Measurements from ENCODE around the gene MIAT.
"Not testable (repeated sequence)": the region's sequence is repeated elsewhere in the genome, so short reads cannot be mapped to it uniquely, and the experiment has no call there.

Gene MIAT

DNA sequence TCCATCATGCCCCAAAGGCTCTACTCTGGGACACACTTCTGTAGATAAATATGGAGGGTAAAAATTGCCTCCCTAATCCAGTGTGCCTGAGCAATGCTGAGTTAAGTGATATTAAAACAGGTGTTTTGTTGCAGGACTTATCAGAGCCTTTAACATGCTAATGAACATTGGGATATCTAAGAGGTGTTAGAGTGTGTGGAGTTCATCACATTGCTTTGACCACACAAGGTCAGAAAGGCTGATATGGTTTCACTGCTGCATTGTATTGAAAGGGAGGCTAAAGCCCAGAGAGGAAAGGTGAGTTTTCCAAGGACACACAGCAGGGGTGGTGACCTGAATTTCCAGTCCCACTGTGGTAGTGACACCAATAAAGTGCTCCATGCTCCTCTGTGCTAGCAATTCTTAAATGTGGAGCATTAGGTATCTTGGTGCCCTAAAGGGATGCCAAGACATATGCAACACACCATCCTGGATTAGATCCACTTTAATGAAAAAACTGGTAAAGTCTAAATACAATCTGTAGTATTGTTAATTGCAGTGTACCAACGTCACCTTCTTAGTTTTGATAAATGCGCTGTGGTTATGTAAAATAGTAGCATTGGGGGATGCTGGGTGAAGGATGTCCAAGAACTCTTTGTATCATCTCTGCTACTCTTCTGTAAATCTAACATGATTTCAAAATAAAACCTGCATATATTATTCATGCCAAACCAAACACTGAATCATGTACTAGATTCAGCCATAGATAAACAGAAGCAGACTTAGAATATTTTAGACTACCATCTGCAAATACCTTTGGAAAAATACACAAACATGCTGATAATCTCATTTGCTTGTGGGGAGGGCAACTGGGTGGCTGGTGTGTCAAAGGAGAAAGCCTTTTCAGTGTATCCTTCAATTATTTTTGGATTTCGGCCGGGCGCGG, 45.8 kb downstream of the MIAT start:
- TF ChIP-seq, protein P1, sequence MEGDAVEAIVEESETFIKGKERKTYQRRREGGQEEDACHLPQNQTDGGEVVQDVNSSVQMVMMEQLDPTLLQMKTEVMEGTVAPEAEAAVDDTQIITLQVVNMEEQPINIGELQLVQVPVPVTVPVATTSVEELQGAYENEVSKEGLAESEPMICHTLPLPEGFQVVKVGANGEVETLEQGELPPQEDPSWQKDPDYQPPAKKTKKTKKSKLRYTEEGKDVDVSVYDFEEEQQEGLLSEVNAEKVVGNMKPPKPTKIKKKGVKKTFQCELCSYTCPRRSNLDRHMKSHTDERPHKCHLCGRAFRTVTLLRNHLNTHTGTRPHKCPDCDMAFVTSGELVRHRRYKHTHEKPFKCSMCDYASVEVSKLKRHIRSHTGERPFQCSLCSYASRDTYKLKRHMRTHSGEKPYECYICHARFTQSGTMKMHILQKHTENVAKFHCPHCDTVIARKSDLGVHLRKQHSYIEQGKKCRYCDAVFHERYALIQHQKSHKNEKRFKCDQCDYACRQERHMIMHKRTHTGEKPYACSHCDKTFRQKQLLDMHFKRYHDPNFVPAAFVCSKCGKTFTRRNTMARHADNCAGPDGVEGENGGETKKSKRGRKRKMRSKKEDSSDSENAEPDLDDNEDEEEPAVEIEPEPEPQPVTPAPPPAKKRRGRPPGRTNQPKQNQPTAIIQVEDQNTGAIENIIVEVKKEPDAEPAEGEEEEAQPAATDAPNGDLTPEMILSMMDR (IDR thresholded peaks at IDR 0.05; ENCODE audit: low read depth, low read length): no peak
- peak in 1 of 2 donors; percentile 63 for DNase-seq (ENCODE audit: low read depth in 2 of 2)
- H3K4me3 ChIP-seq (replicated peaks in 1 of 2; ENCODE audit: low read depth in 2 of 2, low read length in 2 of 2): no peak overlapping the region

DNA sequence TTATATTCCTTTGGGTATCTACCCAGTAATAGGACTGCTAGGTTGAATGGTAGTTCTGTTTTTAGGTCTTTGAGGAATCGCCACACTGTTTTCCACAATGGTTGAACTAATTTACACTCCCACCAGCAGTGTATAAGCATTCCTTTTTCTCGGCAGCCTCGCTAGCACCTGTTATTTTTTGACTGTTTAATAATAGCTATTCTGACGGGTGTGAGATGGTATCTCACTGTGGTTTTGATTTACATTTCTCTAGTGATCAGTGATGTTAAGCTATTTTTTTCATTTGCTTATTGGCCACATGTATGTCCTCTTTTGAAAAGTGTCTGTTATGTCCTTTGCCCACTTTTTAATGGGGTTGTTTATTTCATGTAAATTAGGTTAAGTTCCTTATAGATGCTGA, 48.0 kb downstream of the MIAT start:
- DNase-seq (ENCODE audit: low read depth in 2 of 2); H3K4me3 ChIP-seq (replicated peaks in 1 of 2; ENCODE audit: low read depth in 2 of 2, low read length in 2 of 2): not testable (repeated sequence)

DNA sequence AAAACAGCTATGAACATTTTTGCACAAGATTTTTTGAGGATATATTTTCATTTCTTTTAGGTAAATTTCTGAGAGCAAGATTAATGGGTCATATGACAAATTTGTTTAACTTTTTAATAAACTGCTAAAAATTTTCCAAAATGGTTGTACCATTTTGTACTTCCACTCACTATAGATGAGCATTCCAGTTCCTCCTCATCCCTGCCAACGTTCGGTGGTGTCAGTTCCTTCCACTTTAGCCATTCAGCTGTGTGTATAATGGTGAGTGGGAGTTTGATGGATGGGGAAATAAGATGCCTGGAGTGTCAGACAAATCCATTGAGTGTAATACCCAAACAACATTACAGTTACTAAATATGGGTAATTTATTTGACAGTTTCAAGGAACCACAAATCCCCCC, 49.7 kb downstream of the MIAT start:
- DNase-seq (ENCODE audit: low read depth in 2 of 2): no peak
- no peak overlapping the region for H3K4me3 ChIP-seq (replicated peaks in 1 of 2; ENCODE audit: low read depth in 2 of 2, low read length in 2 of 2)
- TF ChIP-seq, protein P1 (IDR thresholded peaks at IDR 0.05; ENCODE audit: low read depth, low read length): no peak

DNA sequence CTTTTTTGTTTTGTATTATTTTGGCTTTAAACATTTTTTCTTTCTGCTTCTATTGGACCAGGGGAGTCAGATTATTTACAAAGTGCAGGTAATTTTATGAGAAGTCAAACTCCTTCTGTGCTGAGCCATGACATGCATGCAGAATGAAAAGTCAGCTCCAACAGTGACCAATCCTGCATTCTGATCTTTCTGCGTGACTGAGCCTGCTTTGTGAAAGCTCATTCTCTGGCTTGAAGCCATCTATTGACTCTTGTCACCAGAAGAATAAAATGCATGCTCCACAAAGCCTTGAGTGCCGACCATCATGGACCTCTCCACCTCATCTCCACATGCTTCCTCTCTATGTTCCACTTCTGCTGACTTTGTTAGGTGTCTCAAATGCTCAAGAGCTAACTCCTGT, 50.2 kb downstream of the MIAT start:
- DNase-seq (ENCODE audit: low read depth in 2 of 2): no peak
- no peak overlapping the region for H3K4me3 ChIP-seq (replicated peaks in 1 of 2; ENCODE audit: low read depth in 2 of 2, low read length in 2 of 2)
- TF ChIP-seq, protein P1 (IDR thresholded peaks at IDR 0.05; ENCODE audit: low read depth, low read length): no peak

DNA sequence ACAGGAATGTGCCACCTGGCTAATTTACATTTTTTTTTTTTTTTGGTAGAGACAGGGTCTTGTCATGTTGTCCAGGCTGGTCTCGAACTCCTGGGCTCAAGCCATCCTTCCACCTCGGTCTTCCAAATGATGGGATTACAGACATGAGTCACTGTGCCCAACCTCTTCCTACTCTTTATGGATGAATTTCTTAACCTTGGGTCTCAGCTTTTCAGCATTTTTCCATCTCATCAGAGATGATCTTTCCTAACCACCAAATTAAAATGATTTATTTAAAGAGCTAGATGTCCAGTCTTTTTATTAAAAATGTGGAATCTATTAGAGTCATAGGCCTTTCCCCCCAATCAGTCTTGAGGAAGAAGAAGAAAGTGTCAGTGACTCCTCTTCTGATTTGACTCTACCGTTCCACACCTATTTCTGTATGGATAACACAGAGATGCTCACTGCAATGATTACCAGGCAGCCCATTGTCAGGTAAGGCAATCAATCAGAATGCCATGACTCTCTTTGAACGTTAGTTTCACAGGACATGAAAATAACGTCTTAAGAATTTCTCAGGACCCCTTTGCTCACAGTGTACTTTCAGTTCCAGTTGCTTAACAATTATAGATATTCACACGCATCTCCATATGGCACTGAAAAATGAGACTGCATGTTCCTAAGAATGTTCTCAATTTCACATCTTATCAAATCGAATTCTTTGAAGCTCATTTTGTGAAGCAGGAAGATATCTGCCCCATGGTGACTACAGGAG, 51.0 kb downstream of the MIAT start:
- DNase-seq (ENCODE audit: low read depth in 2 of 2): no peak
- no peak overlapping the region for H3K4me3 ChIP-seq (replicated peaks in 1 of 2; ENCODE audit: low read depth in 2 of 2, low read length in 2 of 2)
- TF ChIP-seq, protein P1 (IDR thresholded peaks at IDR 0.05; ENCODE audit: low read depth, low read length): no peak

DNA sequence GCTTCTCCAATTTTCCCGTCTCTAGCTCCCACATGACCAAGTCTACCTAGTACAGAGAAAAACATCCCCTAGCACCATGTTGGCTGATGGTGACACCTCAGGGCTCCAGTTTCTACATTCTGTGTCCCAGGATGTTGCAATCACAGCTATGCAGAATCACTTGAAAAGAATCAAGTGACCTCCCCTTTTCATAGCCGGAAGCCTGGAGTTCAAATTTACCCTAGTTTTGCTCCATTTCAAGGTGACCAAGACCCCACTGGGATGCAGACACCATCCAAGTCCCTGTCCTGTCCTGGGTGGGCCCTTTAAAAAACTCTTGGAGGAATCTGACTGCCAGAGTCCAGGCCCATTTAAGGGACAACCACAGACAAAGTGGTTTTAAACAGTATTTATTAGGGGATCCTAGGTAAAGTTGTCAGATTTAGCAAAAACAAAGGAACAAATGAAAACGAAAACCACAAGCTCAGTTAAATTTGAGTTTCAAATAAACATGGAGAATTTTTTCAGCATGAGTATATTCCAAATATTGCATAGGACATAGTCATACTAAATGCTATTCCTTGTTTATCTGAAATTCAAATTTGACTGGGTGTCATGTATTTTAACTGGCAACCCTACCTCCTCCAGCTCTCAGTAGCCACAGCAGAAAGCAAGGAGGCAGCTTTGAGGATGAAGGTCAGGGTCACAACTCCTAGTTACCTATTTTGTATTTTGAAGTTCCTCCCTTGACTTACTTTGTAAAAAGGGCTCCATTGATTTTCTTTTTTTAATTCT, 52.4 kb downstream of the MIAT start:
- no peak overlapping the region for H3K4me3 ChIP-seq (replicated peaks in 1 of 2; ENCODE audit: low read depth in 2 of 2, low read length in 2 of 2)
- peak; percentile 36 to 80 for DNase-seq (ENCODE audit: low read depth in 2 of 2)
- TF ChIP-seq, protein P1 (IDR thresholded peaks at IDR 0.05; ENCODE audit: low read depth, low read length): no peak
